GM21825 (cell line): ENCODE measurements around the gene HOXB8.

Source experiments
- ATAC-seq: cut with Tn5 transposase; IDR thresholded peaks from one replicate; pipeline ENCODE4 v1.9.1; 2021; ENCODE audit warnings: mild to moderate bottlenecking, moderate library complexity; ENCODE audit not compliant: unreplicated experiment

Gene HOXB8

DNA sequence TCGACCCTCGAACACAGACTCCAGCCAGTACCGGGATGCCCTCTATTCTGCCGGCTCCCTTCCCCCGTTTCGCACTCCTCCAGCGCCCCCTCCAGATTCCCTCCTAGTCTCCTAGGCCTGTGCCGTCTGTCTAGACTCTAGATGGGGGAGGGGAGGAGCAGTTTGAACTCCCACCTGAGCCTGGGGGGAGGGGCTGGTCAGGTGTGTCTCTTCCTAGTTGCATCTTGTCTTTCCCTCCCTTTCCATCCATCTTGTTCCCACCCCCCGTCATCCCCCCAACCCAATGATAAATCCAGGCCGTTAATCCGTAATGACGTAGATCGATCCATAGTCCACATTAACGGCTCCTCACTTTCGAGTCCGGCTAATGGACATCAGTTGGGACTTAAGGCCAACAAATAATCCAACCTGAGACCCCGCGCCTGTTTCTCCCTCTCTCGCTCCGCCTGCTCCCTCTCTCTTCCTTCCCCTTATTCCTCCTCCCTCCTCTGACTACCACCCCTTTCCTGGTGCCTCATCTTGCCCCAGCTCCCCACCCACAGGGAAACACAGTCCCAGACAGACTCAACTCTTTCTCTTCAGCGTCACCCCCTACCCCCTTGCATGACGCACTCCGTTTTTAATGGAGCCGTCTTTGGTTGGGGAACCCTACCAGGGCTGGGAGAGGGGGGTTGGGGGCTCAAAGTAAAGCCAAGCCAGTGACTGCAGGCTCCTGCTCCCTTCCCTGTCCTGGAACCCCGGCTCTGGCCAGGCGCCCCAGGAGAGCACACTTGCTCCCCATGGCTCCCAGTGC is 18.2 kb downstream of the HOXB8 start:
- no peak for ATAC-seq

- no peak for ATAC-seq
Measured at GRCh38 chr17:48596000-48596734, 18.9 kb downstream of the HOXB8 start.

- no peak for ATAC-seq
Measured at GRCh38 chr17:48595278-48595999, 19.7 kb downstream of the HOXB8 start.

- no peak for ATAC-seq
Measured at GRCh38 chr17:48594538-48595277, 20.4 kb downstream of the HOXB8 start.

- ATAC-seq: peak; percentile 47
Measured at GRCh38 chr17:48593840-48594537, 21.1 kb downstream of the HOXB8 start.

GRCh38 chr17:48593126-48593829 is 21.8 kb downstream of the HOXB8 start, which contains the start of gene HOXB5:
TSS of gene HOXB5 (minus strand) at chr17:48593779. CDS start at chr17:48593682, 97 bp downstream.
- no peak for ATAC-seq

- no peak for ATAC-seq
Measured at GRCh38 chr17:48592577-48592976, 22.5 kb downstream of the HOXB8 start.

DNA sequence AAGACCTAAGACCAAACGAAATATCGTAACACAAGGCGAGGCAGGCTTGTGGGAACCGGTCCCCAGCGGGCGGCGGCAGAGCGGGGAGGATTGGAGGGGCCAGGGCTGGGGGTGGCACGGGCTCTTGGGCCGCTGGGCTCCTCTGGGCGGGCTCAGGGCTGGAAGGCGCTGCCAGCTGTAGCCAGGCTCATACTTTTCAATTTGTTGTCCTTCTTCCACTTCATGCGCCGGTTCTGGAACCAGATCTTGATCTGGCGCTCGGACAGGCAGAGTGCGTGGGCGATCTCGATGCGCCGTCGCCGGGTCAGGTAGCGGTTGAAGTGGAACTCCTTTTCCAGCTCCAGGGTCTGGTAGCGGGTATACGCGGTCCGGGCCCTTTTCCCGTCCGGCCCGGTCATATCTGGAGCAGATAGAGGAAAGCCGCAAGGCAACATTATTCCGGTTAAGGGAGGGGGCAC is 23.0 kb downstream of the HOXB8 start:
- ATAC-seq: no peak

DNA sequence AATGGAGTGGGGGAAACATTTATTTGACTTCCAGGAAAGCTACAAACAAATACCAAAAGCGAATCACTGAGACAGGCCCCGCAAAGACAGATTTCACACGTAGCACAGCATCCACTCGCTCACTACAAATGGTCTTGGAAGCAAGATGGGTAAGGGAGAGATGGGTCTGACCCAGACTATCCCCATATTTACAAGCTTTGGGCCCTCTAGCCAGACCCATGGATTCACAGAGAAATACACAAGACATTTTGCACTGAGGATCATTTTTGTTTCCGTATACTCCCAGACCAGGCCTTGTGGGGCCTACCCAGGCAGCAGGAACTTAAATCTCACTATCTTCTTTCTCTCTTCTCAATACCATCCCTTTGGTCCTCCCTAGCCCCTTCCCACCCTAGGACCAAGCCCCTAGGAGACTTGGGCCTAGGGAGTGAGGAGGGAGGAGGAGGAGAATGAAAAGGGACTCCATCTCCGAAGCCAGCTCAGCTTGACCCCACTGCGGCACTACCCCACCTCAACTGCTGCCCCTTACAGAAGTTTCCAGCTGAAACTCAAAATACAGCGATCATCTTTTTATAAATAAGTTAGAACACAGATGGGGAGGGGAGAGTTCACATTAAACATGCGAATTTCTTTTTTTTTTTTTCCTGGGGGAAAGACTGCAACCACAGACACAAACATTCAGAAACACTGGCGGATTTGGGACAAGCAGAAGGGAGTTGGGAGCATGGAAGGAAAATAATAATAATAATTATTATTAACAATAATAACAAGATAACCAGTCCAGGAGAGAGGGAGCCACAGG is 23.6 kb downstream of the HOXB8 start:
- no peak for ATAC-seq

DNA sequence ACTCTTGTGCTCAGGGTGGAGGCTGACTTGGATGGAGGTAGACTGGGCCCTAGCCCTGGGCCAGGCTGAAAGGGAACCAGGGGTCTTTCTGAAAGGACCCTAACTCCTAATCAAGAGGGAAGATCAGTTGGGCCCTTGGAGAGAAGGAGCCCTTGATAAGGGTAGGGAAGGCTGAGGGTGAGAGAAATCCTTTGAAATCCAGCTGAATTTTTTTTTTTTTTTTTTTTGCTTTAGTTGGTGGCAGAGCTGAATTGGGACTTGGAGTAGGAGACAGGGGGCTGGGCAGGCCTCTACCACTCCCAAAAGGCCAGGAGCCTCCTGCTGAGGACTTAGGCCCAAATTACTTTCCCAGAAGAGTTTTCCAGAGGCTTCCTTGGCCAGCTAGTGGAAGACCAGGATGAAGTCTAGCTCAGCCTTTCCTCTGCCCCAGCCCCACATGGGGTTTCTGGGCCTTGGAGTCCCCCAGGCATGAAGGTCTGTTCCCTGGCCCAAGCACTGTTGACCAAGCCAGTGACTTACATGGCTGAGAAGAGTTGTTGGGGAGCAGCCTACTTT is 24.4 kb downstream of the HOXB8 start:
- ATAC-seq: no peak

GRCh38 chr17:48589831-48590606 is 25.1 kb downstream of the HOXB8 start, which contains the start of gene HOXB3:
TSS of gene HOXB3 (minus strand) at chr17:48590241. CDS start at chr17:48552474, 37,767 bp downstream.
- no peak for ATAC-seq

- no peak for ATAC-seq
Measured at GRCh38 chr17:48589060-48589830, 25.8 kb downstream of the HOXB8 start.

DNA sequence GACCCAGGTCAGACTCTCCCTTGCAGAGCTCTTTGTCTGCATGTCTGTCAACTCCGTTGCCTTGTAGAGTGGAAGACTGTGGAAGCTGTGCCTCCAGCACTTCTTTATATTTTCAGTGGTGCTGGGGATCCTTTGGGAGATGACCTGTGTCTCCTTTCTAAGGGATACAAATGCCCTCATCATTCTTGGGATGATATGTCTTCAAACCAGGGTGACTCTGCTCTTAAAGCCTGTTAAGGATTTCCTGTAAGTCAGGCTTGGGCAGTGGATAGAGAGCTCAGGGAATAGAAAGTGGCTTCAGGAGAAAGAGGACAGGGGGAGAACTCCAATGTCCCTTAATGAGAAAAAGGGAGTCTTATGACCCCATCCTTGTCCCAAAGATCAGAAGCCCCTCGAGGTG is 26.6 kb downstream of the HOXB8 start:
- ATAC-seq: no peak

GRCh38 chr17:48588074-48588415 is 27.0 kb downstream of the HOXB8 start:
- no peak for ATAC-seq

DNA sequence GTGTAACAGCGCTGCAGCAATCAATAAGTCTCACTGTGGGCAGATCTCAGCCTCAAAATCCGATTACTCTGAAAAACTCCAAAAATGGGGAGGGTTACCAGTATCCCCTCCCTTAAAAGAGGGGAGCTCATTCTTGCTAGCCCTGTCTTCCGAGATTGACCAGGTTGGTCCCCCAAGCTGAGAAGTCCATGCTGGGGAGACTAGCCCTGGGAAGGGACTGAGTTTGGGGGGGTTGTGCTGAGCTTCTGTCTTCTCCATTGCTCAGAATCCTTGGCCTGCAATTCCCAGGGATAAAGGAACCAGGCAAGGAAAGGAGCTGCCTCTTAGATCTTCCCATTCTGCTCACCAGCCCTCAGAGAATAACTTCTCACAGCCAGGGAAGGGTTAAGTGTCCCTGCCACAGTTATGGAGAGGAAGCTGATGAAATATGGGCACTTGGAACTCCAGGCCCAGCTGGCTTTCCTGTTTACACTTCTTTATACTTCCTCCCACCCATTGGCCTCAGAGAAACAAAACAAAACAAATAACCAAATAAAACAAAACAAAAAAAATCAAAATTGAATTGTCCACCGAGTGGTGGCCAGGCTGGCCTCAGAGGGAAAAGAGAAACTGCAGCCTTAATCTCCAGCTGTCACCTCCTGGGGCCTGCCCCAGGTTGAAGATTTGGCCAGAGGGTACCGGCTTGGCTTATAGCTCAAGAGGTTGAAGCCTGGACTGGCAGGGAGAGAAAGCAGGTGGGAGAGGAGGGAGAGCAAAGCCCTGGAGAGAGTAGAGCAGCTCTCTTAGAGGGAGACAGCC is 27.6 kb downstream of the HOXB8 start:
- no peak for ATAC-seq
